Measurements from ENCODE around the gene STT3B.
"Not testable (repeated sequence)": the region's sequence is repeated elsewhere in the genome, so short reads cannot be mapped to it uniquely, and the experiment has no call there.

STT3B gene

GRCh38 chr3:31532587-31533168 lies at the start of gene STT3B:
STT3B (plus strand) TSS chr3:31532925; CDS start chr3:31532999, 74 bp downstream.
- peak; percentile 82 to 84 for DNase-seq

GRCh38 chr3:31483776-31484175 lies 48.9 kb upstream of the STT3B start:
- DNase-seq = no peak

- DNase-seq = no peak
Observed at GRCh38 chr3:31485196-31485595, 47.5 kb upstream of the STT3B start.

GRCh38 chr3:31486865-31487533 lies 45.7 kb upstream of the STT3B start:
- no peak for DNase-seq

GRCh38 chr3:31488475-31489017 lies 44.2 kb upstream of the STT3B start:
- DNase-seq = no peak

- DNase-seq = no peak
Observed at GRCh38 chr3:31490502-31490901, 42.2 kb upstream of the STT3B start.

GRCh38 chr3:31491660-31492059 lies 41.1 kb upstream of the STT3B start:
- no peak for DNase-seq

- DNase-seq = no peak
Observed at GRCh38 chr3:31493149-31493548, 39.6 kb upstream of the STT3B start.

- no peak for DNase-seq
Observed at GRCh38 chr3:31495971-31496665, 36.6 kb upstream of the STT3B start.

GRCh38 chr3:31498791-31499190 lies 33.9 kb upstream of the STT3B start:
- no peak for DNase-seq

- DNase-seq = no peak
Observed at GRCh38 chr3:31499281-31499680, 33.4 kb upstream of the STT3B start.

- no peak for DNase-seq
Observed at GRCh38 chr3:31502803-31503221, 29.9 kb upstream of the STT3B start.

- no peak for DNase-seq
Observed at GRCh38 chr3:31503456-31503855, 29.3 kb upstream of the STT3B start.

- no peak for DNase-seq
Observed at GRCh38 chr3:31504230-31504629, 28.5 kb upstream of the STT3B start.

- DNase-seq = no peak
Observed at GRCh38 chr3:31505371-31506048, 27.2 kb upstream of the STT3B start.

- DNase-seq = not testable (repeated sequence)
Observed at GRCh38 chr3:31506515-31506914, 26.2 kb upstream of the STT3B start.

GRCh38 chr3:31508452-31509146 lies 24.1 kb upstream of the STT3B start:
- no peak for DNase-seq

GRCh38 chr3:31509147-31509728 lies 23.5 kb upstream of the STT3B start:
- DNase-seq = no peak

- no peak for DNase-seq
Observed at GRCh38 chr3:31514570-31514969, 18.2 kb upstream of the STT3B start.

- DNase-seq = no peak
Observed at GRCh38 chr3:31515486-31516284, 17.0 kb upstream of the STT3B start.

GRCh38 chr3:31516757-31517156 lies 16.0 kb upstream of the STT3B start:
- no peak for DNase-seq
